ENCODE measurements around the gene RAET1G.
"Not testable (repeated sequence)": the region's sequence is repeated elsewhere in the genome, so short reads cannot be mapped to it uniquely, and the experiment has no call there.

Gene RAET1G

GRCh38 chr6:149927025-149927424 is 4.1 kb upstream of the RAET1G start:
- H3K4me1 ChIP-seq (ENCODE audit: control insufficient read depth in 1 of 2, insufficient read depth in 2 of 2, low read length in 2 of 2), result peaks cover 0 to 12% of the 10 kb centered on the region in 2 experiments
- not testable (repeated sequence) for H3K79me2 ChIP-seq (ENCODE audit: control insufficient read depth, insufficient read depth, low read length, poor library complexity); H2BK12ac ChIP-seq (ENCODE audit: low read length); H3K23ac ChIP-seq (ENCODE audit: low read length); H3K14ac ChIP-seq (ENCODE audit: low read length); H4K8ac ChIP-seq (ENCODE audit: low read depth, low read length); H3K4ac ChIP-seq (ENCODE audit: low read depth, low read length); H3K18ac ChIP-seq (ENCODE audit: low read length); H3K27ac ChIP-seq (ENCODE audit: low read depth, low read length); H2BK120ac ChIP-seq (ENCODE audit: insufficient read depth, low read length, poor library complexity); H2AK5ac ChIP-seq (ENCODE audit: low read length); DNase-seq; H2AFZ ChIP-seq (ENCODE audit: insufficient read depth, low read length, poor library complexity); H3K4me2 ChIP-seq (ENCODE audit: low read length); H4K12ac ChIP-seq (ENCODE audit: low read depth, low read length); H3K36me3 ChIP-seq (ENCODE audit: control insufficient read depth in 1 of 2, insufficient read depth in 2 of 2, low read length in 2 of 2); H4K91ac ChIP-seq (ENCODE audit: low read depth, low read length); H3K4me3 ChIP-seq (ENCODE audit: low read depth, low read length); H3K79me1 ChIP-seq (ENCODE audit: low read length); H3K9ac ChIP-seq (ENCODE audit: low read length); H2BK5ac ChIP-seq (ENCODE audit: low read depth, low read length, poor library complexity)
- H3K27me3 ChIP-seq (ENCODE audit: insufficient read depth, low read length), result peaks cover 33% of the 10 kb centered on the region
- H3K9me3 ChIP-seq (ENCODE audit: insufficient read depth, low read depth, low read length), result peaks cover 14% of the 10 kb centered on the region
- no CpG with 5 or more reads among the region's 4 CpGs for WGBS (ENCODE audit: extremely low coverage, insufficient coverage, insufficient read length)

- H3K9me3 ChIP-seq (ENCODE audit: insufficient read depth, low read depth, low read length), result peaks cover 19% of the 10 kb centered on the region
- no peak overlapping the region for H2BK120ac ChIP-seq (ENCODE audit: insufficient read depth, low read length, poor library complexity)
- H3K4ac ChIP-seq (ENCODE audit: low read depth, low read length), result no peak overlapping the region
- H3K79me2 ChIP-seq (ENCODE audit: control insufficient read depth, insufficient read depth, low read length, poor library complexity), result peaks cover 4% of the 10 kb centered on the region
- H3K14ac ChIP-seq (ENCODE audit: low read length), result peak overlapping the region; percentile 11
- H3K18ac ChIP-seq (ENCODE audit: low read length), result no peak overlapping the region
- no peak overlapping the region for H2BK12ac ChIP-seq (ENCODE audit: low read length)
- WGBS (ENCODE audit: extremely low coverage, insufficient coverage, insufficient read length), result no CpG with 5 or more reads among the region's 31 CpGs
- no peak overlapping the region for H3K27ac ChIP-seq (ENCODE audit: low read depth, low read length)
- H3K36me3 ChIP-seq (ENCODE audit: control insufficient read depth in 1 of 2, insufficient read depth in 2 of 2, low read length in 2 of 2), result no peaks in the 10 kb centered on the region
- peak overlapping the region; percentile 27 for H4K12ac ChIP-seq (ENCODE audit: low read depth, low read length)
- H3K27me3 ChIP-seq (ENCODE audit: insufficient read depth, low read length), result peaks cover 38% of the 10 kb centered on the region
- H3K23ac ChIP-seq (ENCODE audit: low read length), result no peak overlapping the region
- peak overlapping the region; percentile 77 for H4K8ac ChIP-seq (ENCODE audit: low read depth, low read length)
- peak overlapping the region; percentile 87 for H2AFZ ChIP-seq (ENCODE audit: insufficient read depth, low read length, poor library complexity)
- H3K9ac ChIP-seq (ENCODE audit: low read length), result peak overlapping the region; percentile 36
- H4K91ac ChIP-seq (ENCODE audit: low read depth, low read length), result no peak overlapping the region
- H3K4me1 ChIP-seq (ENCODE audit: control insufficient read depth in 1 of 2, insufficient read depth in 2 of 2, low read length in 2 of 2), result peaks cover 0 to 12% of the 10 kb centered on the region in 2 experiments
- H2AK5ac ChIP-seq (ENCODE audit: low read length), result no peak overlapping the region
- peak overlapping the region; percentile 58 for H3K4me3 ChIP-seq (ENCODE audit: low read depth, low read length)
- peak overlapping the region; percentile 85 for H3K4me2 ChIP-seq (ENCODE audit: low read length)
- peak; percentile 77 to 85 for DNase-seq
- no peaks in the 10 kb centered on the region for H3K79me1 ChIP-seq (ENCODE audit: low read length)
- no peak overlapping the region for H2BK5ac ChIP-seq (ENCODE audit: low read depth, low read length, poor library complexity)
These were observed 3.3 kb upstream of the RAET1G start for GRCh38 chr6:149925974-149926777.

GRCh38 chr6:149925253-149925973 is 2.5 kb upstream of the RAET1G start:
- Histone ChIP-seq H2AFZ (ENCODE audit: insufficient read depth, low read length, poor library complexity) (peak overlapping the region; percentile 87), H4K8ac (ENCODE audit: low read depth, low read length) (peak overlapping the region; percentile 77)

GRCh38 chr6:149924933-149925252 is 2.0 kb upstream of the RAET1G start:
- Histone ChIP-seq H3K79me1 (ENCODE audit: low read length) (no peaks in the 10 kb centered on the region), H2BK120ac (ENCODE audit: insufficient read depth, low read length, poor library complexity) (no peak overlapping the region), H3K18ac (ENCODE audit: low read length) (no peak overlapping the region), H3K23ac (ENCODE audit: low read length) (no peak overlapping the region), H4K91ac (ENCODE audit: low read depth, low read length) (no peak overlapping the region), H3K36me3 (ENCODE audit: control insufficient read depth in 1 of 2, insufficient read depth in 2 of 2, low read length in 2 of 2) (no peaks in the 10 kb centered on the region), H3K9me3 (ENCODE audit: insufficient read depth, low read depth, low read length) (peaks cover 20% of the 10 kb centered on the region), H3K9ac (ENCODE audit: low read length) (no peak overlapping the region), H3K27me3 (ENCODE audit: insufficient read depth, low read length) (peaks cover 43% of the 10 kb centered on the region), H3K4me1 (ENCODE audit: control insufficient read depth in 1 of 2, insufficient read depth in 2 of 2, low read length in 2 of 2) (peaks cover 0 to 12% of the 10 kb centered on the region in 2 experiments), H2AFZ (ENCODE audit: insufficient read depth, low read length, poor library complexity) (no peak overlapping the region), H3K79me2 (ENCODE audit: control insufficient read depth, insufficient read depth, low read length, poor library complexity) (peaks cover 4% of the 10 kb centered on the region), H3K4me3 (ENCODE audit: low read depth, low read length) (no peak overlapping the region), H2BK5ac (ENCODE audit: low read depth, low read length, poor library complexity) (no peak overlapping the region), H3K4ac (ENCODE audit: low read depth, low read length) (no peak overlapping the region), H3K14ac (ENCODE audit: low read length) (no peak overlapping the region), H4K8ac (ENCODE audit: low read depth, low read length) (no peak overlapping the region), H3K27ac (ENCODE audit: low read depth, low read length) (no peak overlapping the region), H2BK12ac (ENCODE audit: low read length) (no peak overlapping the region), H2AK5ac (ENCODE audit: low read length) (no peak overlapping the region), H4K12ac (ENCODE audit: low read depth, low read length) (no peak overlapping the region), H3K4me2 (ENCODE audit: low read length) (no peak overlapping the region)
- no CpG with 5 or more reads among the region's 4 CpGs for WGBS (ENCODE audit: extremely low coverage, insufficient coverage, insufficient read length)
- DNase-seq, result no peak

More at GRCh38 chr6:149925253-149925973, 2.5 kb upstream of the RAET1G start:
- Histone ChIP-seq H3K4me1 (ENCODE audit: control insufficient read depth in 1 of 2, insufficient read depth in 2 of 2, low read length in 2 of 2) (peaks cover 0 to 12% of the 10 kb centered on the region in 2 experiments), H3K27me3 (ENCODE audit: insufficient read depth, low read length) (peaks cover 43% of the 10 kb centered on the region), H3K4ac (ENCODE audit: low read depth, low read length) (no peak overlapping the region), H3K4me3 (ENCODE audit: low read depth, low read length) (peak overlapping the region; percentile 58), H3K9ac (ENCODE audit: low read length) (no peak overlapping the region), H4K12ac (ENCODE audit: low read depth, low read length) (peak overlapping the region; percentile 27), H4K91ac (ENCODE audit: low read depth, low read length) (no peak overlapping the region), H3K79me1 (ENCODE audit: low read length) (no peaks in the 10 kb centered on the region), H2BK12ac (ENCODE audit: low read length) (no peak overlapping the region), H3K23ac (ENCODE audit: low read length) (no peak overlapping the region), H2AK5ac (ENCODE audit: low read length) (no peak overlapping the region), H3K14ac (ENCODE audit: low read length) (peak overlapping the region; percentile 11), H3K27ac (ENCODE audit: low read depth, low read length) (no peak overlapping the region), H3K79me2 (ENCODE audit: control insufficient read depth, insufficient read depth, low read length, poor library complexity) (peaks cover 4% of the 10 kb centered on the region), H3K18ac (ENCODE audit: low read length) (no peak overlapping the region), H3K4me2 (ENCODE audit: low read length) (peak overlapping the region; percentile 85), H3K36me3 (ENCODE audit: control insufficient read depth in 1 of 2, insufficient read depth in 2 of 2, low read length in 2 of 2) (no peaks in the 10 kb centered on the region), H2BK120ac (ENCODE audit: insufficient read depth, low read length, poor library complexity) (no peak overlapping the region), H2BK5ac (ENCODE audit: low read depth, low read length, poor library complexity) (no peak overlapping the region), H3K9me3 (ENCODE audit: insufficient read depth, low read depth, low read length) (peaks cover 19% of the 10 kb centered on the region)
- no CpG with 5 or more reads among the region's 34 CpGs for whole genome bisulfite sequencing (ENCODE audit: extremely low coverage, insufficient coverage, insufficient read length)
- peak in 1 of 2 donors; percentile 24 for DNase-seq
